H1 (cell line): ENCODE data around the gene MOV10L1. TPM values are rescaled to one million over a fixed set of nuclear protein-coding genes. Genes with fewer than 3 reads are reported as not detected.

Experiments used
- CTCF ChIA-PET: fragments of 300-600 bp; sonication (Branson Sonifier 250); formaldehyde crosslinking; loops from one replicate; lab custom pipeline; 2021; ENCODE audit not compliant: partially characterized antibody; lab: Charles Lee
- POLR2A ChIA-PET: fragments of 300-600 bp; sonication (Branson Sonifier 250); formaldehyde crosslinking; loops from one replicate; lab custom pipeline; 2021; ENCODE audit warnings: inconsistent platforms; ENCODE audit not compliant: partially characterized antibody; lab: Charles Lee
- DNase-seq, 2 experiments: peaks; one replicate each; pipeline versions ENCODE4 v3.0.0 to v3.0.0-alpha.2; 2010 to 2022; ENCODE audit warnings: low spot score in 2 of 2, low read depth in 1 of 2, mixed read lengths in 1 of 2
- FAIRE-seq: peaks from 2 replicates; lab custom pipeline; 2011; peaks lifted over from hg19 to GRCh38; lab: Jason Lieb, UNC
- H2AFZ ChIP-seq: 2 replicates; pipeline ENCODE4 v1.8.1; 2012; ENCODE audit warnings: low read length, inconsistent platforms
- H2AK5ac ChIP-seq: 2 replicates; pipeline ENCODE4 v1.6.1; 2013; ENCODE audit warnings: low read depth, low read length
- H2BK120ac ChIP-seq: replicated peaks from 2 replicates; pipeline ENCODE3; 2013; ENCODE audit warnings: low read depth, low read length, inconsistent platforms
- H2BK12ac ChIP-seq: 2 replicates; pipeline ENCODE4 v1.6.1; 2013; ENCODE audit warnings: low read depth, low read length
- H2BK15ac ChIP-seq: 2 replicates; pipeline ENCODE4 v1.6.1; 2013; ENCODE audit warnings: low read length
- H2BK20ac ChIP-seq: 2 replicates; pipeline ENCODE4 v1.6.1; 2013; ENCODE audit warnings: low read length
- H2BK5ac ChIP-seq: 2 replicates; pipeline ENCODE4 v1.6.1; 2013; ENCODE audit warnings: low read depth, low read length
- H3K14ac ChIP-seq: 2 replicates; pipeline ENCODE4 v1.6.1; 2013; ENCODE audit warnings: inconsistent platforms; ENCODE audit not compliant: insufficient read length
- H3K18ac ChIP-seq: 2 replicates; pipeline ENCODE4 v1.6.1; 2013; ENCODE audit warnings: low read length; ENCODE audit errors: extremely low read depth
- H3K23ac ChIP-seq: 2 replicates; pipeline ENCODE4 v1.6.1; 2013; ENCODE audit warnings: inconsistent platforms; ENCODE audit not compliant: insufficient read length
- H3K23me2 ChIP-seq: 2 replicates; pipeline ENCODE4 v1.6.1; 2013; ENCODE audit warnings: low read depth, low read length
- H3K27ac ChIP-seq: 2 replicates; pipeline ENCODE4 v1.6.1; 2011; ENCODE audit warnings: low read depth, low read length, inconsistent platforms
- H3K27me3 ChIP-seq, 4 experiments: replicated peaks in 1 of 4; 1 replicate in 1 of 4; 2 replicates in 3 of 4; pipeline versions ENCODE4 v1.6.1 to v1.8.1; 2011 to 2013; ENCODE audit warnings: low read length in 3 of 4, mild to moderate bottlenecking in 3 of 4, inconsistent platforms in 2 of 4, mixed read lengths in 2 of 4, moderate library complexity in 1 of 4; ENCODE audit not compliant: control insufficient read depth in 3 of 4, insufficient read depth in 3 of 4; ENCODE audit errors: extremely low read depth in 1 of 4
- H3K36me3 ChIP-seq, 4 experiments: 2 replicates each; pipeline versions ENCODE4 v1.6.1 to v1.8.1; 2011 to 2013; ENCODE audit warnings: mild to moderate bottlenecking in 4 of 4, low read length in 3 of 4, moderate library complexity in 2 of 4, control low read depth in 1 of 4, inconsistent platforms in 1 of 4; ENCODE audit not compliant: insufficient read depth in 4 of 4, control insufficient read depth in 2 of 4
- H3K4ac ChIP-seq: replicated peaks from 2 replicates; pipeline ENCODE3; 2013; ENCODE audit warnings: low read length, low read depth, mixed read lengths, inconsistent platforms; ENCODE audit not compliant: insufficient read length
- H3K4me1 ChIP-seq, 4 experiments: replicated peaks in 1 of 4; 1 replicate in 1 of 4; 2 replicates in 3 of 4; pipeline versions ENCODE4 v1.6.1 to v1.8.1; 2011 to 2013; ENCODE audit warnings: low read length in 3 of 4, inconsistent platforms in 2 of 4, mixed read lengths in 1 of 4; ENCODE audit not compliant: insufficient read depth in 4 of 4, control insufficient read depth in 3 of 4
- H3K4me2 ChIP-seq, 2 experiments: 2 replicates each; pipeline versions ENCODE4 v1.6.1 to v1.8.1; 2011 to 2013; ENCODE audit warnings: low read depth in 2 of 2, low read length in 2 of 2, control low read depth in 1 of 2, inconsistent platforms in 1 of 2, mild to moderate bottlenecking in 1 of 2; ENCODE audit not compliant: insufficient read depth in 1 of 2
- H3K4me3 ChIP-seq, 4 experiments: fragments of 200-600, 300-600 bp in 1 of 4; sonication (generic), shearing (Covaris generic), sonication (Bioruptor Twin) in 1 of 4; 2 replicates each; pipeline versions ENCODE4 v1.5.1 to v1.8.1; 2011 to 2016; ENCODE audit warnings: low read length in 4 of 4, low read depth in 3 of 4, control low read depth in 2 of 4, inconsistent platforms in 2 of 4, mild to moderate bottlenecking in 2 of 4, mixed read lengths in 1 of 4, moderate library complexity in 1 of 4; ENCODE audit not compliant: insufficient read depth in 2 of 4; ENCODE audit errors: extremely low read depth in 1 of 4
- H3K56ac ChIP-seq: replicated peaks from 2 replicates; pipeline ENCODE3; 2013; ENCODE audit warnings: low read depth, mild to moderate bottlenecking, mixed read lengths, low read length, inconsistent platforms; ENCODE audit not compliant: insufficient read length
- H3K79me1 ChIP-seq: 2 replicates; pipeline ENCODE4 v1.6.1; 2013; ENCODE audit warnings: low read depth, low read length, control low read depth
- H3K79me2 ChIP-seq, 2 experiments: 2 replicates each; pipeline versions ENCODE4 v1.6.1 to v1.8.1; 2012 to 2013; ENCODE audit warnings: low read length in 2 of 2, mild to moderate bottlenecking in 2 of 2, inconsistent platforms in 1 of 2; ENCODE audit not compliant: insufficient read depth in 2 of 2, control insufficient read depth in 1 of 2
- H3K9ac ChIP-seq, 4 experiments: replicated peaks in 1 of 4; 1 replicate in 1 of 4; 2 replicates in 3 of 4; pipeline versions ENCODE4 v1.6.1 to v1.8.1; 2011 to 2013; ENCODE audit warnings: low read depth in 3 of 4, low read length in 3 of 4, control low read depth in 2 of 4, mild to moderate bottlenecking in 2 of 4, moderate library complexity in 2 of 4, inconsistent platforms in 1 of 4; ENCODE audit errors: extremely low read depth in 1 of 4
- H3K9me3 ChIP-seq, 2 experiments: 2 replicates each; pipeline versions ENCODE4 v1.6.1 to v1.8.1; 2012 to 2013; ENCODE audit warnings: mild to moderate bottlenecking in 2 of 2, moderate library complexity in 2 of 2, control low read depth in 1 of 2, inconsistent platforms in 1 of 2, low read depth in 1 of 2, low read length in 1 of 2, mixed read lengths in 1 of 2; ENCODE audit not compliant: insufficient read depth in 2 of 2
- H4K20me1 ChIP-seq, 2 experiments: replicated peaks in 1 of 2; 2 replicates each; pipeline versions ENCODE3 to v1.8.1; 2011 to 2013; ENCODE audit warnings: inconsistent platforms in 2 of 2, low read length in 2 of 2, mild to moderate bottlenecking in 1 of 2; ENCODE audit not compliant: insufficient read depth in 2 of 2, control insufficient read depth in 1 of 2
- H4K5ac ChIP-seq: 2 replicates; pipeline ENCODE4 v1.6.1; 2013; ENCODE audit warnings: low read length, low read depth, mixed read lengths, inconsistent platforms; ENCODE audit not compliant: insufficient read length
- H4K8ac ChIP-seq: 2 replicates; pipeline ENCODE4 v1.8.0; 2013; ENCODE audit warnings: mild to moderate bottlenecking, moderate library complexity, low read length, inconsistent platforms; ENCODE audit not compliant: insufficient read depth; ENCODE audit errors: extremely low read depth
- H4K91ac ChIP-seq: replicated peaks from 2 replicates; pipeline ENCODE3; 2013; ENCODE audit warnings: low read length, mixed read lengths, inconsistent platforms; ENCODE audit not compliant: insufficient read length
- GABPA ChIP-seq: IDR thresholded peaks from 2 replicates; pipeline ENCODE4 v1.6.1; 2011; ENCODE audit warnings: mild to moderate bottlenecking, low read length, moderate library complexity, borderline replicate concordance; ENCODE audit not compliant: insufficient read depth
- RAD21 ChIP-seq, 2 experiments: IDR thresholded peaks in 1 of 2; conservative IDR thresholded peaks in 1 of 2; 2 replicates each; pipeline ENCODE4 v1.6.1; 2011; ENCODE audit warnings: low read depth in 2 of 2, low read length in 2 of 2, improper control_type of control experiment in 1 of 2, inconsistent platforms in 1 of 2, mild to moderate bottlenecking in 1 of 2, moderate library complexity in 1 of 2
- WGBS, 2 experiments: shearing (Covaris generic) in 1 of 2; methylation state at CpG; one replicate each; pipeline versions ENCODE4 v1.1.6 to v1.1.7; 2013 to 2015; ENCODE audit warnings: low lambda C conversion rate in 2 of 2, mixed read lengths in 2 of 2, inconsistent platforms in 1 of 2, low coverage in 1 of 2, missing lambda C conversion rate in 1 of 2; ENCODE audit not compliant: insufficient replicate concordance in 2 of 2, insufficient coverage in 1 of 2, insufficient read length in 1 of 2; ENCODE audit errors: extremely low coverage in 1 of 2, missing lambda C conversion rate in 1 of 2; 5-methylcytosine and 5-hydroxymethylcytosine counted together
- polyA plus RNA-seq, 7 experiments: library from polyadenylated mRNA; depleted of rRNA in 3 of 7; stranded (reverse) in 5 of 7; unstranded in 2 of 7; fragments of >200 nt in 5 of 7; fragments of 200-250 nt in 2 of 7; gene quantifications; 1 replicate in 5 of 7; 2 replicates in 1 of 7; 4 replicates in 1 of 7; pipeline versions ENCODE4 v1.2.1 to v1.2.3, GENCODE V29; 2011 to 2013; ENCODE audit warnings: missing spikeins in 2 of 7, mixed read lengths in 2 of 7
- total RNA-seq: library from RNA; stranded (reverse); fragmentation: NEBNext Ultra II Directional; extraction: Animal tissue kit (Norgen Biotek cat#: 25700); gene quantifications from 2 replicates; pipeline ENCODE4 v1.2.1, GENCODE V29; 2021

MOV10L1 gene
- total and polyA plus RNA-seq, 2 of the 8 experiments (the other 6 are each of a cell fraction or from before 2014, with no cell fraction given) = 0.32 TPM; not detected in 1

DNA sequence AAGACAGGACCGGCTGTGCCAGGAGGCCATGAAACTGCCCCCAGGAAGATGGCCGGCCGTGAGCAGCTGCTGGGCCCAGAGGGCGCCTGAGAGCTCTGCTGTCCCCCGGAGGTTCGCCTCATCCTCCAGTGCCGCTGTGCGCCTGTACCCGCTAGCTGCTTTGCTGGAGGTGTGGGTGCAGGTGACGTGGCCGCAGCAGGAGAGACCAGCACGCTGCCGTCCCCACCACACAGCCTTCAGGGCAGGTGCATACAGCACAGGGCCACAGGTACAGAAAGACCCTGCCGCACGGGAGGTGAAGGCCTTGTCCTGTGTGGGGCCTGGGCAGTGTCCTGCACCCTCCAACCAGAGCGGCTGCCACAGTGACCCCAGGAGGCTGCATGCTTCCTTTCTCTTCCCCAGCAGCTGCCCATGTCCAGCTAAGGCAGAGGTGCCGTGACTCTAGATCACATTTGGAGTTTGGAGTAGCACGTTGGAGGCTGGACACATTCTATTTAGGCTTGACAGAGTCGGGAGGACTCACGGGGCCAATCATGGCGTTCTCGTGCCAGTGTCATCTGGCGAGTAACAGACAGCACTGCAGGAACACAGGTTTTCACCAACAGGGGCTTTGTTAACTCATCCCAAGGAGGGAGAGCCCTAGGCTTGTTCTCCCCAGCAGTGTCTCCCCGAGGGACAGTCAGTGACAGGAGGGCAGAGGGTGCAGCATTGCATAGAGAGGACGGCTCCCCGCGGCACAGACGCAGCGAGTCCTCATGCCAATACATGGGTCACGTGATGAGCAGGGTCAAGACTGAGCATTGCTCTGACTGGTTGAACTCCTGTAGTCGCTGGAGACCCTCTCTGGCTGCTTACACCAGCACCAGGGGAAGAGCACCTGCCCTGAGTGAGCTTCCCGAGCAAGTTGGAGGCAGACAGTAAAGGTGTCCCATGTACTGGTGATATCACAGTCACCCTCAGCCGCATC lies 62.0 kb downstream of the MOV10L1 start:
- peaks cover 0 to 4% (median 0%) of the 10 kb centered on the region in 4 experiments; a peak in 1 of 7 replicates for H3K4me1 ChIP-seq
- H3K36me3 ChIP-seq = no peaks in the 10 kb centered on the region
- H3K56ac ChIP-seq = no peak overlapping the region
- no peak overlapping the region for H3K27ac ChIP-seq
- no peak overlapping the region for H3K9ac ChIP-seq
- H4K91ac ChIP-seq = no peak overlapping the region
- no peak overlapping the region for H3K4me2 ChIP-seq
- H2BK15ac ChIP-seq = no peak overlapping the region
- H3K9me3 ChIP-seq = no peaks in the 10 kb centered on the region
- no peaks in the 10 kb centered on the region for H3K79me2 ChIP-seq
- H3K4me3 ChIP-seq = no peak overlapping the region
- no peak overlapping the region for H2BK5ac ChIP-seq
- H3K27me3 ChIP-seq = peaks cover 0 to 8% (median under 1%) of the 10 kb centered on the region in 4 experiments; a peak in 2 of 7 replicates
- no peak overlapping the region; the same call in 1 of the 2 replicates for H2BK12ac ChIP-seq
- peaks cover 0 to 2% of the 10 kb centered on the region in 2 experiments for H4K20me1 ChIP-seq
- no peak overlapping the region for H2AK5ac ChIP-seq
- peak in 1 of 2 experiments; percentile 57 for DNase-seq
- no peak overlapping the region for H2BK120ac ChIP-seq
- no peak overlapping the region for H3K4ac ChIP-seq
- ChIA-PET POLR2A (no interaction called here), CTCF (interaction anchor here (0.5 to 9.4 kb wide), 9 partner anchors 9 to 329 kb away, joined by 4 to 83 read pairs (median 5); no protein-coding TSS in a partner anchor)
- H4K5ac ChIP-seq = no peak overlapping the region
- H3K23me2 ChIP-seq = no peaks in the 10 kb centered on the region
- H3K23ac ChIP-seq = no peak overlapping the region
- no peak for FAIRE-seq
- WGBS, 2 experiments = 82% methylated on average over 29 of the region's 33 CpGs; no CpG with 5 or more reads in 1 of the 2 experiments
- no peaks in the 10 kb centered on the region for H3K79me1 ChIP-seq
- H3K14ac ChIP-seq = no peak overlapping the region
- H2AFZ ChIP-seq = no peak overlapping the region
- no peak overlapping the region for H2BK20ac ChIP-seq
- peak overlapping the region; percentile 80 for H4K8ac ChIP-seq
- no peak overlapping the region for H3K18ac ChIP-seq
- TF ChIP-seq RAD21 (IDR thresholded peaks at IDR 0.05 in 1 of 2, conservative IDR thresholded peaks at IDR 0.05 in 1 of 2; ENCODE audit: low read depth in 2 of 2, low read length in 2 of 2) (peak in 1 of 2 experiments; percentile 34; a peak in 2 of 4 replicates), GABPA (peak; percentile 57; the same call in 1 of the 2 replicates)
